ENCODE data around the gene FBXO4.

Gene FBXO4

GRCh38 chr5:41924872-41925554 is at the start of gene FBXO4:
TSS of gene FBXO4 (plus strand) at chr5:41925281. CDS start at chr5:41925310, 29 bp downstream.
- peak; percentile 62 for DNase-seq

GRCh38 chr5:41876678-41877077 is 48.4 kb upstream of the FBXO4 start:
- no peak for DNase-seq

- DNase-seq, result no peak
Measured at GRCh38 chr5:41877408-41877807, 47.7 kb upstream of the FBXO4 start.

GRCh38 chr5:41878173-41878572 is 46.9 kb upstream of the FBXO4 start:
- no peak for DNase-seq

GRCh38 chr5:41878643-41879478 is 46.2 kb upstream of the FBXO4 start:
- no peak for DNase-seq

GRCh38 chr5:41882765-41883164 is 42.3 kb upstream of the FBXO4 start:
- DNase-seq, result no peak

GRCh38 chr5:41883243-41883642 is 41.8 kb upstream of the FBXO4 start:
- DNase-seq, result no peak

- no peak for DNase-seq
Measured at GRCh38 chr5:41883936-41884335, 41.1 kb upstream of the FBXO4 start.

- no peak for DNase-seq
Measured at GRCh38 chr5:41885286-41885685, 39.8 kb upstream of the FBXO4 start.

- DNase-seq, result no peak
Measured at GRCh38 chr5:41891066-41891707, 33.9 kb upstream of the FBXO4 start.

GRCh38 chr5:41892031-41892430 is 33.0 kb upstream of the FBXO4 start:
- DNase-seq, result no peak

GRCh38 chr5:41893074-41893851 is 31.8 kb upstream of the FBXO4 start:
- no peak for DNase-seq

GRCh38 chr5:41896230-41896629 is 28.9 kb upstream of the FBXO4 start:
- DNase-seq, result no peak

GRCh38 chr5:41903382-41903891 is 21.6 kb upstream of the FBXO4 start:
- no peak for DNase-seq

- DNase-seq, result peak; percentile 97
Measured at GRCh38 chr5:41903892-41904799, 20.9 kb upstream of the FBXO4 start, which contains the start of gene RIMOC1. TSS of gene RIMOC1 (plus strand) at chr5:41904344. CDS start at chr5:41904368, 24 bp downstream.

- DNase-seq, result no peak
Measured at GRCh38 chr5:41906151-41906550, 18.9 kb upstream of the FBXO4 start.

GRCh38 chr5:41908374-41909079 is 16.6 kb upstream of the FBXO4 start:
- no peak for DNase-seq

- no peak for DNase-seq
Measured at GRCh38 chr5:41918105-41918504, 7.0 kb upstream of the FBXO4 start.

GRCh38 chr5:41921166-41921565 is 3.9 kb upstream of the FBXO4 start:
- DNase-seq, result no peak

GRCh38 chr5:41921874-41922273 is 3.2 kb upstream of the FBXO4 start:
- DNase-seq, result peak; percentile 0

- no peak for DNase-seq
Measured at GRCh38 chr5:41924526-41924871, 582 bp upstream of the FBXO4 start.
